Measurements from ENCODE around the gene FRMD5. TPM values are rescaled to one million over a fixed set of nuclear protein-coding genes. Genes with fewer than 3 reads are reported as not detected.

Gene FRMD5
- total RNA-seq, 1 experiment from 2014 or later: 0.98 TPM

DNA sequence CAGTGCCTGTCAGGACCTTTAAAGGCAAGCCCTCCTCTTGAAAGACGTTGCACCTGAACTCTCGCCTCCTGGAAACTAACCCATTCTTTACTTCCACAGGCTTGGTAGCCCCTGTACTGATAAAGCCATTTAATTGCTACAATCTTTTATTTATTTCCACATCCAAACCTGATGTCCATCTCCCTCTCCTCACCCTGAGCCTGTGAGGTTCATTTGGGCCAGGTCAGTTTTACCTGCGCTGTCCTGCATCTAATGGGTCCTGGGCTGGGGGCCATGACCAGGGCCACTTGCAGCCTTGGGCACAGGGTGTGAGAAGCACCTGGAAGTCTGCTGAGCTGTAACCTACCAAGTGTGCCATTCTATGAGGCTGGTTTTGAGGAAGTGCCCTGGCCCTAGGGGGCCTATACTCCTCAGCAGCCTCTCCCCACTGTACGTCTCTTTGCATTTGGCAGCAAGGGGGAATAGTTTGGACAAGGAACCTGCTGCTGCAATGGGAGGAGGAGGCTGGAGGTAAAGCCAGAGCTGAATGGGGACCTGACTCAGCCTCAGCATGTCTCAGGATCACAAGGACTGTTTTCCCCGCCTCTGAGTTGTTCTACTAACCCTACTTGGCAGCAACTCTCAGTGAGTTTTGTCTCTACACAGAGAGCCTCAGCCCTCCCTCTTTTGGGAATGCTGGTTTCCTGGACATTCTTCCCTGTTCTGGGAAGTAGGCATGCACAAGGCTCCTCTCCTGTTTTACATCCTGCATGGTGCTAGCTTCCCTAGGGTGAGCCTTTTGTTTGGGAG lies 314.5 kb downstream of the FRMD5 start:
- no peak for DNase-seq (ENCODE audit: unreplicated experiment)
- CTCF ChIA-PET: interaction anchor here (0.6 to 1.6 kb wide), 6 partner anchors 12 to 289 kb away, joined by 3 to 4 read pairs (median 4); no protein-coding TSS in a partner anchor
- BruUV-seq (replicated peaks): no TSS peak
- H3K27me3 Mint-ChIP-seq (ENCODE audit: insufficient read depth, unreplicated experiment): no peaks in the 10 kb centered on the region
- POLR2A ChIA-PET: no interaction called here
- peaks cover 11% of the 10 kb centered on the region for H3K36me3 Mint-ChIP-seq (ENCODE audit: insufficient read depth, unreplicated experiment)
- H3K4me3 Mint-ChIP-seq (ENCODE audit: unreplicated experiment): no peak overlapping the region
- intact Hi-C loops (cut with micrococcal nuclease): no loop called here
- H3K9me3 Mint-ChIP-seq (ENCODE audit: unreplicated experiment): no peaks in the 10 kb centered on the region
- TF ChIP-seq, protein P1, sequence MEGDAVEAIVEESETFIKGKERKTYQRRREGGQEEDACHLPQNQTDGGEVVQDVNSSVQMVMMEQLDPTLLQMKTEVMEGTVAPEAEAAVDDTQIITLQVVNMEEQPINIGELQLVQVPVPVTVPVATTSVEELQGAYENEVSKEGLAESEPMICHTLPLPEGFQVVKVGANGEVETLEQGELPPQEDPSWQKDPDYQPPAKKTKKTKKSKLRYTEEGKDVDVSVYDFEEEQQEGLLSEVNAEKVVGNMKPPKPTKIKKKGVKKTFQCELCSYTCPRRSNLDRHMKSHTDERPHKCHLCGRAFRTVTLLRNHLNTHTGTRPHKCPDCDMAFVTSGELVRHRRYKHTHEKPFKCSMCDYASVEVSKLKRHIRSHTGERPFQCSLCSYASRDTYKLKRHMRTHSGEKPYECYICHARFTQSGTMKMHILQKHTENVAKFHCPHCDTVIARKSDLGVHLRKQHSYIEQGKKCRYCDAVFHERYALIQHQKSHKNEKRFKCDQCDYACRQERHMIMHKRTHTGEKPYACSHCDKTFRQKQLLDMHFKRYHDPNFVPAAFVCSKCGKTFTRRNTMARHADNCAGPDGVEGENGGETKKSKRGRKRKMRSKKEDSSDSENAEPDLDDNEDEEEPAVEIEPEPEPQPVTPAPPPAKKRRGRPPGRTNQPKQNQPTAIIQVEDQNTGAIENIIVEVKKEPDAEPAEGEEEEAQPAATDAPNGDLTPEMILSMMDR (IDR thresholded peaks at IDR 0.05; ENCODE audit: unreplicated experiment): no peak
- H3K27ac Mint-ChIP-seq (ENCODE audit: low read depth, unreplicated experiment): no peak overlapping the region
- H3K4me1 Mint-ChIP-seq (ENCODE audit: insufficient read depth, unreplicated experiment): no peaks in the 10 kb centered on the region

DNA sequence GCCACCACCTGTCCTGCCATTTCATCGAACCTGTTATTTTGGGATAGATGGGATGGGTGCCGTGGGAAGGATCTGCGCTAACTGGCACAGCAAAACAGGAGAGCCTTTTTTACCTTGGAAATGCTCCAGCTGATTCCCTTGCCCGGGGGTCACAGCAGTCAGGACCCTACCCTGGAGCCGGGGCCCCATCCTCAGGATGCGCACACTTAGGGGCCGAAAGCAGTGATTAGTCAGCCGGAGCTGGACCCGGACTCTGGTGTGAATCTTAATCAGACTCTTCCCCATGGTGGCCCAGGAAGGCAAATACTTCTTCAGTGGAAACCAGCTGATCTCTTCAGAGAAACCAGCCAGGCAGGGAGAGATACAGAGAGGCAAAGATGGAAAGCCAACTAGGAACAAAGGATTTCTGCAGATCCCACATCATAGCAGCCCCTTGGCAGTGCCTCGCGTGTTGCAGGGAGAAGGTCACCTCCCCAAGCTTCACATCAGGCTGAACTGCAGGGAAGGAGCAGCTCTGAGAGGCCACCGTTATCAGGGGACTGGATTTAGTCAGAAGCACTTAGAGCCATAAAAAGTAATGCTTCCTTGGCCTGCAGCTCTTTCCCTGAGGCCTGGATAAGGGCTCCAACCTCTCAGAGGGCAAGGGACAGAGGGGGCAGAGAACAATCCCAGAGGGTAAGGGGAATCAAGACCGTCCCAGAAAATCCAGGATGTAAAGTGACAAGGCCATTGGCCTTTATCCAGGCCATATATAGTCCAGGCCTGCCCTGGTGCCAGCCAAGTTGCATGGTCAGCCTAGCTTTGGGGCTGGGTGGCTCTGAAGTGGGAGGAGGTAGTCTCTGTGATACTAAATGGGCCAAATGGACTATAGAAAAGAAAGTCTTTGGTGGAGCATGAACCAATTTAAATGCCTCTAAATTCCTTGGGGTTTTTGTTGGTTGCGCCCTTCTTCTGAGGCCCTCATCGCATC lies 315.4 kb downstream of the FRMD5 start:
- TF ChIP-seq, protein P1 (IDR thresholded peaks at IDR 0.05; ENCODE audit: unreplicated experiment): no peak
- DNase-seq (ENCODE audit: unreplicated experiment): no peak
- Mint-ChIP-seq H3K27ac (ENCODE audit: low read depth, unreplicated experiment) (no peak overlapping the region), H3K4me3 (ENCODE audit: unreplicated experiment) (no peak overlapping the region), H3K4me1 (ENCODE audit: insufficient read depth, unreplicated experiment) (no peaks in the 10 kb centered on the region), H3K9me3 (ENCODE audit: unreplicated experiment) (no peaks in the 10 kb centered on the region), H3K36me3 (ENCODE audit: insufficient read depth, unreplicated experiment) (peaks cover 7% of the 10 kb centered on the region), H3K27me3 (ENCODE audit: insufficient read depth, unreplicated experiment) (no peaks in the 10 kb centered on the region)
- intact Hi-C loops (cut with micrococcal nuclease): no loop called here
- POLR2A ChIA-PET: no interaction called here
- BruUV-seq (replicated peaks): no TSS peak
- CTCF ChIA-PET: interaction anchor here (0.7 kb wide), 1 partner anchor 498 kb away, joined by 3 read pairs; no protein-coding TSS in a partner anchor

DNA sequence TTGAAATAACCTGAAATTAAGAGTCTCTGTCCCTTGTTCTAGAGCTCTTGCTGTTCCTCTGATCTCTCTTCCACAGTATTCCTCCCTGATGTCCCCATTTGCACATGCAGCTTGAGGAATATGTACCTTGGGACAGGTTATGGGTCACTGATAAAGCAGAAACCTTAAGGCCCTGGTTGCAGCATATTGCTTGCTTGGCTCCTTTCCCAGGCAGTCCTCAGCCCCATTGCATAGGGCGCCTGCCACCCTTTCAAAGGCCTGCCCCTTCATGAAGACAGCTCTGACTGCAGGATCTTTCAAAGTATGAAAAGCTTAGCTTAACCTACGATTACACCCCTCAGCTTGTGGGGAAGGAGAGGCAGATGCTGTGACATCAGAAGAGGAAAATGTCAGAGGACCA lies 316.6 kb downstream of the FRMD5 start:
- no peaks in the 10 kb centered on the region for H3K4me1 Mint-ChIP-seq (ENCODE audit: insufficient read depth, unreplicated experiment)
- CTCF ChIA-PET: interaction anchor here (0.5 to 0.7 kb wide), 3 partner anchors 187 to 996 kb away, joined by 3 to 4 read pairs (median 3); no protein-coding TSS in a partner anchor
- intact Hi-C loops (cut with micrococcal nuclease): no loop called here
- no peak overlapping the region for H3K4me3 Mint-ChIP-seq (ENCODE audit: unreplicated experiment)
- no TSS peak for BruUV-seq (replicated peaks)
- peaks cover 12% of the 10 kb centered on the region for H3K36me3 Mint-ChIP-seq (ENCODE audit: insufficient read depth, unreplicated experiment)
- POLR2A ChIA-PET: interaction anchor here (0.6 kb wide), 3 partner anchors 85 to 187 kb away, joined by 3 to 4 read pairs (median 3); no protein-coding TSS in a partner anchor
- TF ChIP-seq, protein P1 (IDR thresholded peaks at IDR 0.05; ENCODE audit: unreplicated experiment): no peak
- no peaks in the 10 kb centered on the region for H3K27me3 Mint-ChIP-seq (ENCODE audit: insufficient read depth, unreplicated experiment)
- H3K27ac Mint-ChIP-seq (ENCODE audit: low read depth, unreplicated experiment): no peak overlapping the region
- no peak for DNase-seq (ENCODE audit: unreplicated experiment)
- no peaks in the 10 kb centered on the region for H3K9me3 Mint-ChIP-seq (ENCODE audit: unreplicated experiment)

DNA sequence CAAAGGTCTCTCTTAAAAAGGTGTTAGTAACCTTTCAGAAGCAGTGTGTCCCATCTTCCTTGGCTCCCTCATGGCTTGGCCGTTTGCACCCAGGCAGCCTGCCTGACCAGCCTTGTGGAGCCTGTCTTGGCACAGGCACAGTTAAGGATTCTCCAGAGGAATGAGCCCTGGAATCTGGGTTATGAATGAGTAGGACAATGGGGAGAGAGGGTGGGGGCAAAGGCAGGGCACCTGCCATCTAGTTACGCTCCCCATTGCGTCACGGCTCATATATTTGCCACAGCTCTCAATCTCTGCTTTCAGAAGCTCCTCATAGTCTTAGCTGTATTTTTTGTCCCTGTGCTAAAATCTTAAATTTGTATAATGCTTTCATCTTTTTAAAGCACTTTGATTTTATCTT lies 317.7 kb downstream of the FRMD5 start:
- CTCF ChIA-PET: interaction anchor here (0.5 kb wide), 1 partner anchor 37 kb away, joined by 3 read pairs; no protein-coding TSS in a partner anchor
- POLR2A ChIA-PET: no interaction called here
- H3K27ac Mint-ChIP-seq (ENCODE audit: low read depth, unreplicated experiment): no peak overlapping the region
- TF ChIP-seq, protein P1 (IDR thresholded peaks at IDR 0.05; ENCODE audit: unreplicated experiment): no peak
- H3K36me3 Mint-ChIP-seq (ENCODE audit: insufficient read depth, unreplicated experiment): peaks cover 12% of the 10 kb centered on the region
- no peaks in the 10 kb centered on the region for H3K27me3 Mint-ChIP-seq (ENCODE audit: insufficient read depth, unreplicated experiment)
- H3K9me3 Mint-ChIP-seq (ENCODE audit: unreplicated experiment): no peaks in the 10 kb centered on the region
- DNase-seq (ENCODE audit: unreplicated experiment): no peak
- H3K4me3 Mint-ChIP-seq (ENCODE audit: unreplicated experiment): no peak overlapping the region
- intact Hi-C loops (cut with micrococcal nuclease): no loop called here
- BruUV-seq (replicated peaks): no TSS peak
- no peaks in the 10 kb centered on the region for H3K4me1 Mint-ChIP-seq (ENCODE audit: insufficient read depth, unreplicated experiment)

All from MCF 10A (cell line).